Upper lobe of left lung (tissue), 4 donors: Measurements from ENCODE around the gene QDPR.

Experiments used
- POLR2A ChIP-seq, 4 donors: fragments of 450-650 bp; IDR thresholded peaks; one replicate each; pipeline ENCODE4 v1.5.1; 2016 to 2017; ENCODE audit warnings: antibody characterized with exemption in 4 of 4, mild to moderate bottlenecking in 2 of 4
- POLR2AphosphoS5 ChIP-seq, 2 donors: sonication (generic); formaldehyde crosslinking; IDR thresholded peaks; one replicate each; pipeline ENCODE4 v1.5.1; 2017; ENCODE audit warnings: antibody characterized with exemption in 2 of 2
- TF ChIP-seq, protein P1 (sequence below), 6 experiments: fragments of 450-650 bp in 4 of 6; fragments of 200-600 bp in 2 of 6; sonication (generic) in 2 of 6; IDR thresholded peaks; one replicate each; pipeline ENCODE4 v1.5.1; 2016 to 2019; ENCODE audit warnings: antibody characterized with exemption in 6 of 6

- TF ChIP-seq, protein P1, sequence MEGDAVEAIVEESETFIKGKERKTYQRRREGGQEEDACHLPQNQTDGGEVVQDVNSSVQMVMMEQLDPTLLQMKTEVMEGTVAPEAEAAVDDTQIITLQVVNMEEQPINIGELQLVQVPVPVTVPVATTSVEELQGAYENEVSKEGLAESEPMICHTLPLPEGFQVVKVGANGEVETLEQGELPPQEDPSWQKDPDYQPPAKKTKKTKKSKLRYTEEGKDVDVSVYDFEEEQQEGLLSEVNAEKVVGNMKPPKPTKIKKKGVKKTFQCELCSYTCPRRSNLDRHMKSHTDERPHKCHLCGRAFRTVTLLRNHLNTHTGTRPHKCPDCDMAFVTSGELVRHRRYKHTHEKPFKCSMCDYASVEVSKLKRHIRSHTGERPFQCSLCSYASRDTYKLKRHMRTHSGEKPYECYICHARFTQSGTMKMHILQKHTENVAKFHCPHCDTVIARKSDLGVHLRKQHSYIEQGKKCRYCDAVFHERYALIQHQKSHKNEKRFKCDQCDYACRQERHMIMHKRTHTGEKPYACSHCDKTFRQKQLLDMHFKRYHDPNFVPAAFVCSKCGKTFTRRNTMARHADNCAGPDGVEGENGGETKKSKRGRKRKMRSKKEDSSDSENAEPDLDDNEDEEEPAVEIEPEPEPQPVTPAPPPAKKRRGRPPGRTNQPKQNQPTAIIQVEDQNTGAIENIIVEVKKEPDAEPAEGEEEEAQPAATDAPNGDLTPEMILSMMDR (IDR thresholded peaks at IDR 0.05): no peak
- TF ChIP-seq POLR2A (IDR thresholded peaks at IDR 0.05) (no peak), POLR2AphosphoS5 (IDR thresholded peaks at IDR 0.05) (no peak)
Observed at GRCh38 chr4:17436750-17437090, 75.2 kb downstream of the QDPR start.
